ENCODE measurements around the gene NXPE4. TPM values are rescaled to one million over a fixed set of nuclear protein-coding genes. Genes with fewer than 3 reads are reported as not detected.
A peak's percentile ranks its signal among the peaks of the same experiment; 100 is the strongest.
"Not testable (repeated sequence)": the region's sequence is repeated elsewhere in the genome, so short reads cannot be mapped to it uniquely, and the experiment has no call there.

NXPE4 gene
- total RNA-seq, 1 donor, result not detected

GRCh38 chr11:114609429-114609828 is 13.8 kb upstream of the NXPE4 start:
- no peak for TF ChIP-seq CTCF (IDR thresholded peaks at IDR 0.05; ENCODE audit: insufficient read depth, low read depth, low read length)
- no peak for DNase-seq (ENCODE audit: low read depth)
- no peak overlapping the region for H3K4me3 ChIP-seq (ENCODE audit: low read depth, low read length)

- H3K4me3 ChIP-seq (ENCODE audit: low read depth, low read length); DNase-seq (ENCODE audit: low read depth): not testable (repeated sequence)
These were observed 13.0 kb upstream of the NXPE4 start for GRCh38 chr11:114608605-114609004.

- no peak for DNase-seq (ENCODE audit: low read depth)
- TF ChIP-seq CTCF (IDR thresholded peaks at IDR 0.05; ENCODE audit: insufficient read depth, low read depth, low read length), result no peak
- no peak overlapping the region for H3K4me3 ChIP-seq (ENCODE audit: low read depth, low read length)
These were observed 12.3 kb upstream of the NXPE4 start for GRCh38 chr11:114607753-114608459.

- H3K4me3 ChIP-seq (ENCODE audit: low read depth, low read length); DNase-seq (ENCODE audit: low read depth): not testable (repeated sequence)
These were observed 11.2 kb upstream of the NXPE4 start for GRCh38 chr11:114606802-114607075.

- no peak overlapping the region for H3K4me3 ChIP-seq (ENCODE audit: low read depth, low read length)
- peak; percentile 33 for DNase-seq (ENCODE audit: low read depth)
- peak; percentile 28 for TF ChIP-seq CTCF (IDR thresholded peaks at IDR 0.05; ENCODE audit: insufficient read depth, low read depth, low read length)
These were observed 10.6 kb upstream of the NXPE4 start for GRCh38 chr11:114606003-114606801.

- no peak for TF ChIP-seq CTCF (IDR thresholded peaks at IDR 0.05; ENCODE audit: insufficient read depth, low read depth, low read length)
- no peak for DNase-seq (ENCODE audit: low read depth)
- H3K4me3 ChIP-seq (ENCODE audit: low read depth, low read length), result no peak overlapping the region
These were observed 9.8 kb upstream of the NXPE4 start for GRCh38 chr11:114605370-114605769.

GRCh38 chr11:114604886-114605285 is 9.3 kb upstream of the NXPE4 start:
- no peak for DNase-seq (ENCODE audit: low read depth)
- no peak overlapping the region for H3K4me3 ChIP-seq (ENCODE audit: low read depth, low read length)
- no peak for TF ChIP-seq CTCF (IDR thresholded peaks at IDR 0.05; ENCODE audit: insufficient read depth, low read depth, low read length)

All from fibroblast of villous mesenchyme (primary cell).